Pancreas (tissue), 10 donors: ENCODE measurements around the gene REPIN1. TPM values are rescaled to one million over a fixed set of nuclear protein-coding genes. Genes with fewer than 3 reads are reported as not detected.

Source experiments
- ATAC-seq, 4 donors: fragments of 200-7000 bp; cut with Tn5 transposase; one replicate each; pipeline versions ENCODE4 v1.8.0 to v1.9.1; 2020; ENCODE audit warnings: mild to moderate bottlenecking in 4 of 4, moderate library complexity in 4 of 4
- DNase-seq, 6 donors: peaks; one replicate each; pipeline ENCODE4 v3.0.0-alpha.2; 2020
- FAIRE-seq: peaks from 2 replicates; lab custom pipeline; 2012; peaks lifted over from hg19 to GRCh38; lab: Jason Lieb, UNC
- H3K27ac ChIP-seq, 4 donors: fragments of 200-600 bp; sonication (generic); 1 replicate in 3 of 4; 2 replicates in 1 of 4; pipeline versions ENCODE4 v1.5.0 to v1.8.0; 2020
- H3K27me3 ChIP-seq, 4 donors: fragments of 200-600 bp; one replicate each; pipeline ENCODE4 v1.8.0; 2021
- H3K36me3 ChIP-seq, 3 donors: fragments of 200-600 bp; sonication (generic) in 1 of 3; one replicate each; pipeline versions ENCODE4 v1.5.0 to v1.8.0; 2020 to 2021
- H3K4me1 ChIP-seq, 3 donors: fragments of 200-600 bp; one replicate each; pipeline ENCODE4 v1.8.0; 2021
- H3K4me3 ChIP-seq, 4 donors: fragments of 200-600 bp; sonication (generic) in 2 of 4; one replicate each; pipeline versions ENCODE4 v1.5.0 to v1.8.0; 2020 to 2021
- H3K9me3 ChIP-seq, 4 donors: fragments of 200-600 bp; one replicate each; pipeline ENCODE4 v1.8.0; 2021
- CTCF ChIP-seq, 4 donors: fragments of 200-600 bp; sonication (generic) in 3 of 4; IDR thresholded peaks; one replicate each; pipeline versions ENCODE4 v1.5.0 to v1.8.0; 2021; ENCODE audit warnings: antibody characterized with exemption in 4 of 4
- WGBS, 2 donors: extraction: QIAGEN DNeasy Blood & Tissue Kit; methylation state at CpG; one replicate each; pipeline ENCODE4 v1.1.7; 2013; 5-methylcytosine and 5-hydroxymethylcytosine counted together
- intact Hi-C, 3 donors: fragments of 100-400 bp; cut with DNase I; formaldehyde crosslinking; loops; one replicate each; pipeline versions ENCODE4 v1.11.1 to v1.14.2; 2022
- polyA plus RNA-seq, 2 donors: library from polyadenylated mRNA; stranded (reverse); fragments of 200-250 nt; gene quantifications; one replicate each; pipeline ENCODE4 v1.2.3, GENCODE V29; 2013
- total RNA-seq, 6 donors: library from RNA; stranded (reverse); fragmentation: NEBNext Ultra II Directional in 4 of 6; extraction: Animal tissue kit (Norgen Biotek cat#: 25700) in 4 of 6; gene quantifications; one replicate each; pipeline versions ENCODE4 v1.2.1 to v1.2.4, GENCODE V29; 2021 to 2023
- donor health status: healthy with polysubstance abuse.
- donor health status: DM: no; HTN: no; CAD: no; lungs with moderate emphysema.
- donor health status: DM: no; HTN: no; CAD: no.
- donor health status: control.
- donor health status: control.
- donor health status: Bipolar disorder and iron deficiency.
- donor health status: DM: yes; HTN: yes; CAD: no.
- donor health status: DM: no; HTN: no; CAD: no.
- donor health status: DM: no; HTN: no; CAD: no.
- donor health status: DM: yes; HTN: yes; CAD: no.

Gene REPIN1
- total and polyA plus RNA-seq, 8 donors: 48.1 to 78.8 (median 63.2) TPM

- no peaks in the 10 kb centered on the region for H3K4me1 ChIP-seq
- ATAC-seq: no peak
- FAIRE-seq: no peak
- no peak overlapping the region for H3K4me3 ChIP-seq
- intact Hi-C loops: no loop called here
- 84 to 86% methylated on average over 19 of the region's 19 CpGs for WGBS, 2 donors
- H3K27me3 ChIP-seq: no peaks in the 10 kb centered on the region
- no peak overlapping the region for H3K27ac ChIP-seq
- peak in 1 of 6 donors; percentile 35 for DNase-seq
- no peak for TF ChIP-seq CTCF (IDR thresholded peaks at IDR 0.05)
- no peaks in the 10 kb centered on the region for H3K9me3 ChIP-seq
- peaks cover 0 to 3% (median 0%) of the 10 kb centered on the region in 3 donors for H3K36me3 ChIP-seq
Measured at GRCh38 chr7:150415161-150416153, 46.8 kb downstream of the REPIN1 start.

GRCh38 chr7:150417239-150417638 is 48.6 kb downstream of the REPIN1 start:
- Histone ChIP-seq H3K4me1 (no peaks in the 10 kb centered on the region), H3K27ac (no peak overlapping the region), H3K4me3 (no peak overlapping the region), H3K27me3 (no peaks in the 10 kb centered on the region), H3K36me3 (no peaks in the 10 kb centered on the region), H3K9me3 (no peaks in the 10 kb centered on the region)
- intact Hi-C loops: no loop called here
- no peak for ATAC-seq
- WGBS, 2 donors: 90 to 95% methylated on average over 10 of the region's 10 CpGs
- TF ChIP-seq CTCF (IDR thresholded peaks at IDR 0.05): no peak
- no peak for DNase-seq
- FAIRE-seq: no peak

GRCh38 chr7:150417863-150418262 is 49.2 kb downstream of the REPIN1 start:
- ATAC-seq (no peak), DNase-seq (no peak), FAIRE-seq (no peak)
- Histone ChIP-seq H3K4me1 (no peaks in the 10 kb centered on the region), H3K36me3 (no peaks in the 10 kb centered on the region), H3K9me3 (no peaks in the 10 kb centered on the region), H3K4me3 (no peak overlapping the region), H3K27me3 (no peaks in the 10 kb centered on the region), H3K27ac (no peak overlapping the region)
- intact Hi-C loops: no loop called here
- 89 to 93% methylated on average over 6 of the region's 6 CpGs for WGBS, 2 donors
- TF ChIP-seq CTCF (IDR thresholded peaks at IDR 0.05): no peak

GRCh38 chr7:150420242-150420641 is 51.6 kb downstream of the REPIN1 start:
- no peak overlapping the region for H3K27ac ChIP-seq
- no peaks in the 10 kb centered on the region for H3K9me3 ChIP-seq
- H3K36me3 ChIP-seq: no peaks in the 10 kb centered on the region
- no peaks in the 10 kb centered on the region for H3K4me1 ChIP-seq
- ATAC-seq: no peak
- H3K4me3 ChIP-seq: no peak overlapping the region
- peak in 1 of 6 donors; percentile 3 for DNase-seq
- FAIRE-seq: no peak
- H3K27me3 ChIP-seq: no peaks in the 10 kb centered on the region
- WGBS, 2 donors: 65 to 76% methylated on average over 2 of the region's 2 CpGs
- no peak for TF ChIP-seq CTCF (IDR thresholded peaks at IDR 0.05)
- intact Hi-C loops: no loop called here
